ENCODE data around the gene SAA2.
"Not testable (repeated sequence)": the region's sequence is repeated elsewhere in the genome, so short reads cannot be mapped to it uniquely, and the experiment has no call there.

Gene SAA2

GRCh38 chr11:18267335-18268133 lies 19.1 kb upstream of the SAA2 start:
- H3K9me3 ChIP-seq (ENCODE audit: low read length); H3K27ac ChIP-seq (ENCODE audit: low read depth, low read length); H3K4me3 ChIP-seq (ENCODE audit: low read depth in 1 of 2, low read length in 2 of 2); H3K4me1 ChIP-seq (ENCODE audit: insufficient read depth, low read length); H3K9ac ChIP-seq (ENCODE audit: low read length); H3K36me3 ChIP-seq (ENCODE audit: insufficient read depth, low read length); H3K27me3 ChIP-seq (ENCODE audit: control insufficient read depth in 1 of 2, insufficient read depth in 2 of 2, low read length in 2 of 2): not testable (repeated sequence)

- no peaks in the 10 kb centered on the region for H3K36me3 ChIP-seq (ENCODE audit: insufficient read depth, low read length)
- no peaks in the 10 kb centered on the region for H3K4me1 ChIP-seq (ENCODE audit: insufficient read depth, low read length)
- no peak within 1 kb of the TSS for H3K9ac ChIP-seq (ENCODE audit: low read length)
- H3K27me3 ChIP-seq (ENCODE audit: control insufficient read depth in 1 of 2, insufficient read depth in 2 of 2, low read length in 2 of 2), result no peaks in the 10 kb centered on the region
- H3K9me3 ChIP-seq (ENCODE audit: low read length), result no peaks in the 10 kb centered on the region
- H3K27ac ChIP-seq (ENCODE audit: low read depth, low read length), result no peak within 1 kb of the TSS
- H3K4me3 ChIP-seq (ENCODE audit: low read depth in 1 of 2, low read length in 2 of 2), result no peak within 1 kb of the TSS
Measured at GRCh38 chr11:18265949-18266348, 17.5 kb upstream of the SAA2 start, which contains the start of gene SAA1. SAA1 (plus strand) TSS chr11:18266264; CDS start chr11:18266888, 624 bp downstream.

- H3K9ac ChIP-seq (ENCODE audit: low read length), result no peak overlapping the region
- H3K4me1 ChIP-seq (ENCODE audit: insufficient read depth, low read length), result no peaks in the 10 kb centered on the region
- H3K27me3 ChIP-seq (ENCODE audit: control insufficient read depth in 1 of 2, insufficient read depth in 2 of 2, low read length in 2 of 2), result no peaks in the 10 kb centered on the region
- no peaks in the 10 kb centered on the region for H3K36me3 ChIP-seq (ENCODE audit: insufficient read depth, low read length)
- no peaks in the 10 kb centered on the region for H3K9me3 ChIP-seq (ENCODE audit: low read length)
- H3K27ac ChIP-seq (ENCODE audit: low read depth, low read length), result no peak overlapping the region
- no peak overlapping the region for H3K4me3 ChIP-seq (ENCODE audit: low read depth in 1 of 2, low read length in 2 of 2)
Measured at GRCh38 chr11:18264677-18265555, 16.4 kb upstream of the SAA2 start.

GRCh38 chr11:18264035-18264434 lies 15.6 kb upstream of the SAA2 start:
- Histone ChIP-seq H3K9me3 (ENCODE audit: low read length) (no peaks in the 10 kb centered on the region), H3K4me1 (ENCODE audit: insufficient read depth, low read length) (no peaks in the 10 kb centered on the region), H3K4me3 (ENCODE audit: low read depth in 1 of 2, low read length in 2 of 2) (no peak overlapping the region), H3K27ac (ENCODE audit: low read depth, low read length) (no peak overlapping the region), H3K9ac (ENCODE audit: low read length) (no peak overlapping the region), H3K27me3 (ENCODE audit: control insufficient read depth in 1 of 2, insufficient read depth in 2 of 2, low read length in 2 of 2) (no peaks in the 10 kb centered on the region), H3K36me3 (ENCODE audit: insufficient read depth, low read length) (no peaks in the 10 kb centered on the region)

- not testable (repeated sequence) for H3K4me1 ChIP-seq (ENCODE audit: insufficient read depth, low read length); H3K27me3 ChIP-seq (ENCODE audit: control insufficient read depth in 1 of 2, insufficient read depth in 2 of 2, low read length in 2 of 2)
Measured at GRCh38 chr11:18262681-18263350, 14.3 kb upstream of the SAA2 start.

GRCh38 chr11:18261721-18262120 lies 13.3 kb upstream of the SAA2 start:
- no peaks in the 10 kb centered on the region for H3K9me3 ChIP-seq (ENCODE audit: low read length)
- H3K9ac ChIP-seq (ENCODE audit: low read length), result no peak overlapping the region
- H3K36me3 ChIP-seq (ENCODE audit: insufficient read depth, low read length), result no peaks in the 10 kb centered on the region
- H3K27ac ChIP-seq (ENCODE audit: low read depth, low read length), result no peak overlapping the region
- no peaks in the 10 kb centered on the region for H3K27me3 ChIP-seq (ENCODE audit: control insufficient read depth in 1 of 2, insufficient read depth in 2 of 2, low read length in 2 of 2)
- H3K4me3 ChIP-seq (ENCODE audit: low read depth in 1 of 2, low read length in 2 of 2), result no peak overlapping the region
- H3K4me1 ChIP-seq (ENCODE audit: insufficient read depth, low read length), result no peaks in the 10 kb centered on the region

More at GRCh38 chr11:18262681-18263350, 14.3 kb upstream of the SAA2 start:
- not testable (repeated sequence) for H3K9me3 ChIP-seq (ENCODE audit: low read length); H3K4me3 ChIP-seq (ENCODE audit: low read depth in 1 of 2, low read length in 2 of 2); H3K36me3 ChIP-seq (ENCODE audit: insufficient read depth, low read length); H3K27ac ChIP-seq (ENCODE audit: low read depth, low read length); H3K9ac ChIP-seq (ENCODE audit: low read length)

GRCh38 chr11:18259259-18259658 lies 10.8 kb upstream of the SAA2 start:
- no peak overlapping the region for H3K4me3 ChIP-seq (ENCODE audit: low read depth in 1 of 2, low read length in 2 of 2)
- H3K9ac ChIP-seq (ENCODE audit: low read length), result no peak overlapping the region
- no peaks in the 10 kb centered on the region for H3K36me3 ChIP-seq (ENCODE audit: insufficient read depth, low read length)
- H3K27ac ChIP-seq (ENCODE audit: low read depth, low read length), result no peak overlapping the region
- no peaks in the 10 kb centered on the region for H3K9me3 ChIP-seq (ENCODE audit: low read length)
- H3K4me1 ChIP-seq (ENCODE audit: insufficient read depth, low read length), result no peaks in the 10 kb centered on the region
- H3K27me3 ChIP-seq (ENCODE audit: control insufficient read depth in 1 of 2, insufficient read depth in 2 of 2, low read length in 2 of 2), result no peaks in the 10 kb centered on the region

- Histone ChIP-seq H3K27me3 (ENCODE audit: control insufficient read depth in 1 of 2, insufficient read depth in 2 of 2, low read length in 2 of 2) (no peaks in the 10 kb centered on the region), H3K27ac (ENCODE audit: low read depth, low read length) (no peak overlapping the region), H3K9me3 (ENCODE audit: low read length) (no peaks in the 10 kb centered on the region), H3K4me1 (ENCODE audit: insufficient read depth, low read length) (no peaks in the 10 kb centered on the region), H3K4me3 (ENCODE audit: low read depth in 1 of 2, low read length in 2 of 2) (no peak overlapping the region), H3K9ac (ENCODE audit: low read length) (no peak overlapping the region), H3K36me3 (ENCODE audit: insufficient read depth, low read length) (no peaks in the 10 kb centered on the region)
Measured at GRCh38 chr11:18254781-18255361, 6.4 kb upstream of the SAA2 start.

GRCh38 chr11:18253778-18254338 lies 5.4 kb upstream of the SAA2 start:
- Histone ChIP-seq H3K9ac (ENCODE audit: low read length) (no peak overlapping the region), H3K4me1 (ENCODE audit: insufficient read depth, low read length) (no peaks in the 10 kb centered on the region), H3K9me3 (ENCODE audit: low read length) (no peaks in the 10 kb centered on the region)

GRCh38 chr11:18253233-18253632 lies 4.8 kb upstream of the SAA2 start:
- Histone ChIP-seq H3K27me3 (ENCODE audit: control insufficient read depth in 1 of 2, insufficient read depth in 2 of 2, low read length in 2 of 2) (no peaks in the 10 kb centered on the region), H3K36me3 (ENCODE audit: insufficient read depth, low read length) (no peaks in the 10 kb centered on the region), H3K4me3 (ENCODE audit: low read depth in 1 of 2, low read length in 2 of 2) (no peak overlapping the region), H3K9ac (ENCODE audit: low read length) (no peak overlapping the region), H3K9me3 (ENCODE audit: low read length) (no peaks in the 10 kb centered on the region), H3K27ac (ENCODE audit: low read depth, low read length) (no peak overlapping the region), H3K4me1 (ENCODE audit: insufficient read depth, low read length) (no peaks in the 10 kb centered on the region)

More at GRCh38 chr11:18253778-18254338, 5.4 kb upstream of the SAA2 start:
- Histone ChIP-seq H3K36me3 (ENCODE audit: insufficient read depth, low read length) (no peaks in the 10 kb centered on the region), H3K27me3 (ENCODE audit: control insufficient read depth in 1 of 2, insufficient read depth in 2 of 2, low read length in 2 of 2) (no peaks in the 10 kb centered on the region), H3K4me3 (ENCODE audit: low read depth in 1 of 2, low read length in 2 of 2) (no peak overlapping the region), H3K27ac (ENCODE audit: low read depth, low read length) (no peak overlapping the region)

- not testable (repeated sequence) for H3K27ac ChIP-seq (ENCODE audit: low read depth, low read length); H3K4me1 ChIP-seq (ENCODE audit: insufficient read depth, low read length); H3K9ac ChIP-seq (ENCODE audit: low read length); H3K36me3 ChIP-seq (ENCODE audit: insufficient read depth, low read length); H3K4me3 ChIP-seq (ENCODE audit: low read depth in 1 of 2, low read length in 2 of 2); H3K9me3 ChIP-seq (ENCODE audit: low read length); H3K27me3 ChIP-seq (ENCODE audit: control insufficient read depth in 1 of 2, insufficient read depth in 2 of 2, low read length in 2 of 2)
Measured at GRCh38 chr11:18247191-18247581, 1.3 kb downstream of the SAA2 start.

Data from muscle layer of colon (tissue), 2 donors.